HL-60/S4 treated with phorbol 12-myristate 13-acetate at 8.2 ng/mL for 4 days and 3 days (cell line): ENCODE results near the gene KLHL41.
"Not testable (repeated sequence)": the region's sequence is repeated elsewhere in the genome, so short reads cannot be mapped to it uniquely, and the experiment has no call there.

Experiments
- in situ Hi-C: fragments of 300-500 bp; cut with MboI; formaldehyde crosslinking; loops from 2 replicates; pipeline ENCODE4 v1.15.0; 2022; ENCODE audit warnings: low sequenced_read_pairs

Gene KLHL41

GRCh38 chr2:169572189-169572588 is 62.7 kb downstream of the KLHL41 start:
- in situ Hi-C loops = no loop called here

- in situ Hi-C loops = no loop called here
Measured at GRCh38 chr2:169572821-169573159, 63.3 kb downstream of the KLHL41 start.

GRCh38 chr2:169573160-169573973 is 63.9 kb downstream of the KLHL41 start, which contains the start of gene FASTKD1:
FASTKD1 (minus strand) TSS chr2:169573865; CDS start chr2:169572029, 1,836 bp downstream.
- in situ Hi-C loops = no loop called here

GRCh38 chr2:169573974-169574299 is 64.4 kb downstream of the KLHL41 start:
- in situ Hi-C loops = no loop called here

- in situ Hi-C loops = not testable (repeated sequence)
Measured at GRCh38 chr2:169574539-169574938, 65.0 kb downstream of the KLHL41 start.

GRCh38 chr2:169575264-169575663 is 65.8 kb downstream of the KLHL41 start:
- in situ Hi-C loops = not testable (repeated sequence)
